ENCODE results near the gene RICTOR. TPM values are rescaled to one million over a fixed set of nuclear protein-coding genes. Genes with fewer than 3 reads are reported as not detected.

The RICTOR gene
- total and polyA plus RNA-seq, 9 of the 15 experiments (the other 6 are each of a cell fraction or from before 2014, with no cell fraction given) = 13.9 to 46.6 (median 22.6) TPM

DNA sequence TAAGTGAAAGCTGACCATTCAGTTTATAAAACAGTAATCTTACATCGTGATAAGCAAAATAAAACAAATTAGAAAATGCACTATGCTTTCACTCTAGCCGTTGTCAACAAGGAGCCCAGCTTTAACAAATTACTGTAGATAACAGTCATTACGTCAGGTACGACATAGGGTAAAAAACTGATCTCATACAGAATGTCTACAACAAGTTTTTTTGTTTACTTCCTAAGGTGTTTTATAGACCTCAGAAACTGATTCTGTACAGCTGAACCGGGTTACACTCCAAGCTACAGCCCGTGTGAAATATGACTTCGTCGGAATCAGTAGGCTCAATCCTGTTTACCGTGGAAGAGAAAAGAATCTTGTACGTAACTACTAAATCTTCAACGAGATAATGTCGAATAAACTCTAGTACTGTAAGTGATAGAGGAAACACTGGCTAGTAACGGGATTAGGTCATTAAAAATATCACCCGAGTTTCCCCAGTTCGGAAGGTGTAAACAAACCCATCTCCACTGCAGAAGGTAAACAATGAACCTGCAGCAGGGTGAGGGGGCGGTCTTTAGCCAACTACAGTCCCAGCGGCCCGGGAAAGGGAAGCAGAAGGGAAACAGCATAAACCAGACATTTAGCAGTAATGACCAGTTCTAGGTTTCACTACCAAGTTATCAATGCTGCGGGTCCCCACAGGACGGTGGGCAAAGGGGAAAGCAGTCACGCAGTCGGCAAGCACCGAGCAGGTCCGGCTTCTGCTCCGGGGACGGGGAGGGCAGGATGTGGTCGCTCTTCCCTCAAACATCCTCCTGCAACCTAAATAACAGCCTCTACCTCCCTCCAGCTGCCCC is 1.1 kb downstream of the RICTOR start (continued):
- TF ChIP-seq UBTF (IDR thresholded peaks at IDR 0.05; ENCODE audit: borderline replicate concordance in 1 of 2, low read depth in 2 of 2, low read length in 2 of 2) (no peak; a peak in 1 of 4 replicates), HNRNPK (IDR thresholded peaks at IDR 0.05; ENCODE audit: low read depth, low read length, poor library complexity, severe bottlenecking) (no peak), ERF (CRISPR knock-in tag; IDR thresholded peaks at IDR 0.05) (no peak), ATF6 (CRISPR knock-in tag; IDR thresholded peaks at IDR 0.05) (no peak), SMARCE1 (IDR thresholded peaks at IDR 0.05) (no peak; the same call in 1 of the 2 replicates), SMAD2 (IDR thresholded peaks at IDR 0.05; ENCODE audit: low read depth, low read length) (no peak), KLF10 (CRISPR knock-in tag; IDR thresholded peaks at IDR 0.05) (no peak), SUPT5H (IDR thresholded peaks at IDR 0.05) (peak; percentile 7), MCM3 (IDR thresholded peaks at IDR 0.05) (no peak), CBX8 (IDR thresholded peaks at IDR 0.05; ENCODE audit: borderline replicate concordance, extremely low read depth, low read depth, low read length, poor library complexity, severe bottlenecking) (no peak), RFX1 (IDR thresholded peaks at IDR 0.05) (no peak), PCBP2 (IDR thresholded peaks at IDR 0.05; ENCODE audit: low read depth, low read length, poor library complexity, severe bottlenecking) (no peak), KDM2B (CRISPR knock-in tag; IDR thresholded peaks at IDR 0.05) (no peak), TAL1 (IDR thresholded peaks at IDR 0.05) (no peak), SETDB1 (IDR thresholded peaks at IDR 0.05; ENCODE audit: low read length) (no peak), ELF4 (CRISPR knock-in tag; IDR thresholded peaks at IDR 0.05) (no peak)
- TF ChIP-seq, protein P1, sequence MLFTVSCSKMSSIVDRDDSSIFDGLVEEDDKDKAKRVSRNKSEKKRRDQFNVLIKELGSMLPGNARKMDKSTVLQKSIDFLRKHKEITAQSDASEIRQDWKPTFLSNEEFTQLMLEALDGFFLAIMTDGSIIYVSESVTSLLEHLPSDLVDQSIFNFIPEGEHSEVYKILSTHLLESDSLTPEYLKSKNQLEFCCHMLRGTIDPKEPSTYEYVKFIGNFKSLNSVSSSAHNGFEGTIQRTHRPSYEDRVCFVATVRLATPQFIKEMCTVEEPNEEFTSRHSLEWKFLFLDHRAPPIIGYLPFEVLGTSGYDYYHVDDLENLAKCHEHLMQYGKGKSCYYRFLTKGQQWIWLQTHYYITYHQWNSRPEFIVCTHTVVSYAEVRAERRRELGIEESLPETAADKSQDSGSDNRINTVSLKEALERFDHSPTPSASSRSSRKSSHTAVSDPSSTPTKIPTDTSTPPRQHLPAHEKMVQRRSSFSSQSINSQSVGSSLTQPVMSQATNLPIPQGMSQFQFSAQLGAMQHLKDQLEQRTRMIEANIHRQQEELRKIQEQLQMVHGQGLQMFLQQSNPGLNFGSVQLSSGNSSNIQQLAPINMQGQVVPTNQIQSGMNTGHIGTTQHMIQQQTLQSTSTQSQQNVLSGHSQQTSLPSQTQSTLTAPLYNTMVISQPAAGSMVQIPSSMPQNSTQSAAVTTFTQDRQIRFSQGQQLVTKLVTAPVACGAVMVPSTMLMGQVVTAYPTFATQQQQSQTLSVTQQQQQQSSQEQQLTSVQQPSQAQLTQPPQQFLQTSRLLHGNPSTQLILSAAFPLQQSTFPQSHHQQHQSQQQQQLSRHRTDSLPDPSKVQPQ (CRISPR knock-in tag; IDR thresholded peaks at IDR 0.05; ENCODE audit: borderline replicate concordance) = no peak
- TF ChIP-seq, protein P2, sequence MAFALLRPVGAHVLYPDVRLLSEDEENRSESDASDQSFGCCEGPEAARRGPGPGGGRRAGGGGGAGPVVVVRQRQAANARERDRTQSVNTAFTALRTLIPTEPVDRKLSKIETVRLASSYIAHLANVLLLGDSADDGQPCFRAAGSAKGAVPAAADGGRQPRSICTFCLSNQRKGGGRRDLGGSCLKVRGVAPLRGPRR (CRISPR knock-in tag; IDR thresholded peaks at IDR 0.05) = no peak
- TF ChIP-seq, protein P3, sequence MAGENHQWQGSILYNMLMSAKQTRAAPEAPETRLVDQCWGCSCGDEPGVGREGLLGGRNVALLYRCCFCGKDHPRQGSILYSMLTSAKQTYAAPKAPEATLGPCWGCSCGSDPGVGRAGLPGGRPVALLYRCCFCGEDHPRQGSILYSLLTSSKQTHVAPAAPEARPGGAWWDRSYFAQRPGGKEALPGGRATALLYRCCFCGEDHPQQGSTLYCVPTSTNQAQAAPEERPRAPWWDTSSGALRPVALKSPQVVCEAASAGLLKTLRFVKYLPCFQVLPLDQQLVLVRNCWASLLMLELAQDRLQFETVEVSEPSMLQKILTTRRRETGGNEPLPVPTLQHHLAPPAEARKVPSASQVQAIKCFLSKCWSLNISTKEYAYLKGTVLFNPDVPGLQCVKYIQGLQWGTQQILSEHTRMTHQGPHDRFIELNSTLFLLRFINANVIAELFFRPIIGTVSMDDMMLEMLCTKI (IDR thresholded peaks at IDR 0.05; ENCODE audit: partially characterized antibody) = no peak
